A549 treated with AZD9567 at 1 μM for 4 hours (cell line): ENCODE results near the gene CISH. TPM values are rescaled to one million over a fixed set of nuclear protein-coding genes. Genes with fewer than 3 reads are reported as not detected.

Experiments
- total RNA-seq: library from RNA; stranded (reverse); fragments of 200-300 nt; extraction: Qiagen RNA extraction; gene quantifications from 5 replicates; pipeline ENCODE4 v1.2.3, GENCODE V29; 2022; ENCODE audit not compliant: insufficient read depth

The CISH gene, protein sequence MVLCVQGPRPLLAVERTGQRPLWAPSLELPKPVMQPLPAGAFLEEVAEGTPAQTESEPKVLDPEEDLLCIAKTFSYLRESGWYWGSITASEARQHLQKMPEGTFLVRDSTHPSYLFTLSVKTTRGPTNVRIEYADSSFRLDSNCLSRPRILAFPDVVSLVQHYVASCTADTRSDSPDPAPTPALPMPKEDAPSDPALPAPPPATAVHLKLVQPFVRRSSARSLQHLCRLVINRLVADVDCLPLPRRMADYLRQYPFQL
- total RNA-seq, result 0.51 to 0.65 TPM (median 0.59 TPM) in 4 of 5 replicates, not detected in the other

GRCh38 chr3:50611464-50612233, at the start of gene CISH:
TSS of gene CISH (minus strand) at chr3:50611774. CDS start at chr3:50611650, 124 bp downstream.

DNA sequence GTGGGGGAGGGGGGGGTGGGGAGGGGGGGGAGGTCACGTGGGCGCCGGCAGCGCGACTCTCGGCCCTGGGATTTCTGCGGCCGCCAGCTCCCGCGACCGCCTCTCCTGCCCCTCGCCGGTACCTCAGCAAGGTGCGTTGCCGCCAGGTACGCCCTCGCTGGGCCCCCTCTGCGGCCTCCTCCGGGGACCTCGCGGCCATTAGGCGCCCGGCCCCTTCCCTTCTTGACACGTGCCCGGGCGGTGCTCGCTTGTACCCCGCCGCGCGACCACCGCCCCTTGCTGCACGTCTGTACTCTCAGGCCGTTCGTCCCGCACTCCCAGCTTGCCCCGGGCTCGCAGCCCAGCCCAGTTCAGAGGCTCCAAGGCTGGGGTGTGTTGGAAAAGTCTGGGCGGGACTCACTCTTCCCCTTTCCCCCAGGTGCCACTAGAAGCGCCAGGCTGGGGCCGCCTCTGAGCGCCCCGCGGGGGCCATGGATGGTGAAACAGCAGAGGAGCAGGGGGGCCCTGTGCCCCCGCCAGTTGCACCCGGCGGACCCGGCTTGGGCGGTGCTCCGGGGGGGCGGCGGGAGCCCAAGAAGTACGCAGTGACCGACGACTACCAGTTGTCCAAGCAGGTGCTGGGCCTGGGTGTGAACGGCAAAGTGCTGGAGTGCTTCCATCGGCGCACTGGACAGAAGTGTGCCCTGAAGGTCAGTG, 5.7 kb upstream of the CISH start, which contains the start of gene MAPKAPK3:
Gene MAPKAPK3, plus strand, starts transcription at position 56 of the 696 bp plus-strand sequence. Its CDS starts 415 bp downstream, at position 471.

DNA sequence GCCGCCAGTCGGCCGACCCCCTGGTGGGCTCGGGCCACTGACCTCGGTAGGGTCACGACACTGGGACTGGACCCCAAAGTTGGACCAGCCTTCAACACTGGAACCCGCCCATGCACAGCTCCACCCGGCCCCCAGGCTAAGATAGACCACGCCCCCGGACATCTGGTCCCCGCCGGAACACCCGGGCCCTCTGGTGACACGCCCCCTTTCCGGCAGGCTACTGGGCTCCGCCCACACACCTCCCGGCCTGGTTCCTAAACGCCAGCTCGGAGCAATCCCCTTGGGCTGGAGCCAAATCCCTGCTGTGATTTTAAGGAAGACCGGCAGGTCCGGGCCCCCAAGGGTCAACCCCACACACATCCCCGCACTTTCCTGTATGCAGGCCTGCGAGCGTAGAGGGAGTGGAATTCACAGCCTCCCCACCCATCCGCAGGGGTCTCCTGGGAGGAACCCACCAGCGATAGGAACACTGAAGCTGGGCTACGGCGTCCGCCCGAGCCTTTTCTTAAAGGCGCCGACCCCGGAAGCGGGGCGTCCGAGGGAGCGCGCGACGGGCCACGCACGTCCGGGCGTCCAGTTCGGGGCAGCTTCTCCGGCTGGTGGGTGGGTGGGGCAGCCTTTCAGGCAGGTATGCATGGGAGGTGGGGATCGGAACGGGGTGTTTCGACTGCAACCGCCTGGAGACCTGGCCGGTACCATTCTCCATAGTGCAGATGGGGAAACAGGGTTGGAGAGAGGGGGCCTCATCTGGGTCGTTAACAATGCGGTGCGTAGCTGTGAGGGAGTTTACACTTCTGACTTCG, 42.4 kb downstream of the CISH start, which contains the start of gene HEMK1:
Gene HEMK1, plus strand, starts transcription at position 576 of the 803 bp plus-strand sequence. CDS start 1,583 bp downstream, outside the sequence.

GRCh38 chr3:50567386-50568167, 44.0 kb downstream of the CISH start, which contains the start of gene C3orf18:
TSS of gene C3orf18 (minus strand) at chr3:50567747. CDS start at chr3:50565699, 2,048 bp downstream.

Other genes starting within 250 kb of the CISH start
- 0.37 to 1.8 TPM (median 0.64 TPM) in 5 replicates for gene CACNA2D2, start 108.1 kb downstream of the CISH start, total RNA-seq
- gene C3orf18, start 44.0 kb downstream of the CISH start, total RNA-seq, result 2.3 to 4.4 TPM (median 2.7 TPM) in 5 replicates
- 1.1 to 6.6 TPM (median 6.2 TPM) in 5 replicates for gene HEMK1, start 42.3 kb downstream of the CISH start, total RNA-seq
- 19.6 to 24.9 TPM (median 24.1 TPM) in 5 replicates for gene MAPKAPK3, start 5.4 kb upstream of the CISH start, total RNA-seq
- gene DOCK3, start 63.2 kb upstream of the CISH start, total RNA-seq, result 0.22 to 0.42 TPM (median 0.36 TPM) in 5 replicates